Glutamatergic neuron (in vitro differentiated cells): ENCODE results near the gene CEP290. TPM values are rescaled to one million over a fixed set of nuclear protein-coding genes. Genes with fewer than 3 reads are reported as not detected.

Experiments
- DNase-seq: peaks from one replicate; pipeline ENCODE4 v3.0.0; 2022
- H3K27ac Mint-ChIP-seq: one replicate; pipeline ENCODE4 v1.8.0; 2020; ENCODE audit warnings: mild to moderate bottlenecking, mixed read lengths, inconsistent platforms; ENCODE audit not compliant: unreplicated experiment
- H3K27me3 Mint-ChIP-seq: one replicate; pipeline ENCODE4 v1.8.0; 2020; ENCODE audit warnings: mild to moderate bottlenecking, moderate library complexity, mixed read lengths, inconsistent platforms; ENCODE audit not compliant: unreplicated experiment
- H3K36me3 Mint-ChIP-seq: one replicate; pipeline ENCODE4 v1.8.0; 2020; ENCODE audit warnings: mild to moderate bottlenecking, mixed read lengths, inconsistent platforms; ENCODE audit not compliant: unreplicated experiment
- H3K4me1 Mint-ChIP-seq: one replicate; pipeline ENCODE4 v1.8.0; 2020; ENCODE audit warnings: mild to moderate bottlenecking, low read depth, mixed read lengths, inconsistent platforms; ENCODE audit not compliant: unreplicated experiment
- H3K4me3 Mint-ChIP-seq: one replicate; pipeline ENCODE4 v1.8.0; 2020; ENCODE audit warnings: mild to moderate bottlenecking, mixed read lengths, inconsistent platforms; ENCODE audit not compliant: unreplicated experiment
- H3K9me3 Mint-ChIP-seq: one replicate; pipeline ENCODE4 v1.8.0; 2020; ENCODE audit warnings: mild to moderate bottlenecking, moderate library complexity, mixed read lengths, inconsistent platforms; ENCODE audit not compliant: unreplicated experiment
- total RNA-seq: library from RNA; stranded (reverse); fragmentation: NEBNext Ultra II Directional; extraction: Animal tissue kit (Norgen Biotek cat#: 25700); gene quantifications from one replicate; pipeline ENCODE4 v1.2.1, GENCODE V29; 2021; ENCODE audit not compliant: unreplicated experiment
- TF ChIP-seq, protein P1 (sequence below): fragments of 200-600 bp; sonication (generic); IDR thresholded peaks from one replicate; pipeline ENCODE4 v1.5.0; 2021; ENCODE audit not compliant: partially characterized antibody, unreplicated experiment

CEP290 gene
- total RNA-seq, 1 donor from 2014 or later: 24.1 TPM

DNA sequence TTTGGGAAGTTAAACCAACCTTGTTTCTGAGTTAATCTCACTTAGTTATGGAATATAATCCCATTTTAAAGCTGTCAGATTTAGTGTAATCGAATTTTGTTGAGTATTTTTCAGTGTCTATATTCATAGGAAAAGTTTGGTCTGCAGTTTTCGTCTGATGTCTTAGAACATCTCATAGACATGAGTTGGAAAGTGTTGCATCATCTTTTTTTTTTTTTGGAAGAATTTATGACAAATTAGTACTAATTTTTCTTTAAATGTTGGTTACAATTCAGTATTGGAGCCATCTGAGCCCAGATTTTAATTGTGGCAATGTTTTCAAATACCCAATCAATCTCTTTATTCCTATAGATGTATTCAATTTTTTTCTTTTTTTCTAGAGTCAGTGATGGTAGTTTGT lies 140.6 kb downstream of the CEP290 start:
- H3K27ac Mint-ChIP-seq: no peak overlapping the region
- TF ChIP-seq, protein P1, sequence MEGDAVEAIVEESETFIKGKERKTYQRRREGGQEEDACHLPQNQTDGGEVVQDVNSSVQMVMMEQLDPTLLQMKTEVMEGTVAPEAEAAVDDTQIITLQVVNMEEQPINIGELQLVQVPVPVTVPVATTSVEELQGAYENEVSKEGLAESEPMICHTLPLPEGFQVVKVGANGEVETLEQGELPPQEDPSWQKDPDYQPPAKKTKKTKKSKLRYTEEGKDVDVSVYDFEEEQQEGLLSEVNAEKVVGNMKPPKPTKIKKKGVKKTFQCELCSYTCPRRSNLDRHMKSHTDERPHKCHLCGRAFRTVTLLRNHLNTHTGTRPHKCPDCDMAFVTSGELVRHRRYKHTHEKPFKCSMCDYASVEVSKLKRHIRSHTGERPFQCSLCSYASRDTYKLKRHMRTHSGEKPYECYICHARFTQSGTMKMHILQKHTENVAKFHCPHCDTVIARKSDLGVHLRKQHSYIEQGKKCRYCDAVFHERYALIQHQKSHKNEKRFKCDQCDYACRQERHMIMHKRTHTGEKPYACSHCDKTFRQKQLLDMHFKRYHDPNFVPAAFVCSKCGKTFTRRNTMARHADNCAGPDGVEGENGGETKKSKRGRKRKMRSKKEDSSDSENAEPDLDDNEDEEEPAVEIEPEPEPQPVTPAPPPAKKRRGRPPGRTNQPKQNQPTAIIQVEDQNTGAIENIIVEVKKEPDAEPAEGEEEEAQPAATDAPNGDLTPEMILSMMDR: no peak
- no peaks in the 10 kb centered on the region for H3K4me1 Mint-ChIP-seq
- no peak overlapping the region for H3K4me3 Mint-ChIP-seq
- no peak for DNase-seq
- H3K36me3 Mint-ChIP-seq: no peaks in the 10 kb centered on the region
- no peaks in the 10 kb centered on the region for H3K9me3 Mint-ChIP-seq
- H3K27me3 Mint-ChIP-seq: peaks cover 2% of the 10 kb centered on the region

Other genes with a start within 250 kb of the CEP290 start
- 0.25 TPM for gene C12orf50, start 112.7 kb downstream of the CEP290 start, total RNA-seq
- gene TMTC3, start 219 bp upstream of the CEP290 start, total RNA-seq: 12.5 TPM